ENCODE data around the gene DNMT3A. TPM values are rescaled to one million over a fixed set of nuclear protein-coding genes. Genes with fewer than 3 reads are reported as not detected.

DNMT3A gene
- total RNA-seq, 4 donors from 2014 or later: 5.9 to 14.1 (median 8.0) TPM

DNA sequence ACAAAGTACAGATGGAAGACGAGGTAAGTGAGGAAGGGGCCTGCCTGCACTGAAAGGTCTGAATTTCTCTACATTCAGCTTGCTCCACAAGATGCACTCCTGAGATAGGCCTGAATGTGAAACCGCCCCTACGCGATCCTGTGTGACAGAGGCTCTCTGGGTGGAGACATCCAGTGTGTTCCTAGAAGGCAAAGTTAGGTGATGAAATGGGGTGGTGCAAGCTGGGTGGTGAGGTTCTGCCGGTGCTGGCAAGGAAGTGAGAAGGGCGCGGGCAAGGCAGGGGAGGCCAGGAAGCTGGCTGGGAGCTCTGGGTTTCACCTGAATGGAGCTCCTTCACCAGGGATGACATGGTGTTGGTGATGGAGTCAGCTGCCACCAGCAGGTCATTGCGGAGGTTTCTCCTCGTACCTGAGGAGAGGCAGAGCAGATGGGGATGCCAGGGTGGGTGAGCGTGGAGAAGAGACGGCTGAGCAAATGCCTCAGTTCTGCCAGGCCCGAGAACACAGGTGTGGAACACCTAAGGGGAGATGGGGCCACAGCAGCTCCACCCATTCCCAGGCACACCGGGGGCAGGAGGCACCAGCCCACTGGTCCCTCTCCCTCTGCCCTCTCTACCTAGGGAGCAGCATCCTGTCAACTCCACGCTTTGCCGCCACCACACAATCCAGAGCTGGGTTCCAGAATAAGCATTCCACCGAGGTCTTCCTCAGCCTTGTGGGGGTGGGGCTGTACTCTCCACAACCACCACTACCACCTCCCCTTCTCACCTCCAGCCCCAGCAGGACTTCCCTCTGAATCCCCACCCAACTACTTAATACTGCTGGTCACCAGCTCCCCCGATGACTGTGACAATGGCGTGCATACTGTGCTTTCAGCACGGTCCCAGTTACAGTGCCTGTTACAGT, 45.5 kb upstream of the DNMT3A start:
- in situ Hi-C loops (cut with MboI; ENCODE audit: low sequenced_read_pairs in 4 of 4): no loop called here
- intact Hi-C loops (cut with DNase I; ENCODE audit: low total_unique reads): no loop called here

GRCh38 chr2:25385910-25386309, 44.2 kb upstream of the DNMT3A start:
- Histone ChIP-seq H3K36me3 (no peaks in the 10 kb centered on the region), H3K4me1 (peaks cover 7 to 9% of the 10 kb centered on the region in 2 donors), H3K27me3 (no peaks in the 10 kb centered on the region), H3K27ac (no peak overlapping the region), H3K9me3 (no peaks in the 10 kb centered on the region), H3K4me3 (no peak overlapping the region)
- no peak for TF ChIP-seq POLR2A (IDR thresholded peaks at IDR 0.05)
- TF ChIP-seq, protein P1, sequence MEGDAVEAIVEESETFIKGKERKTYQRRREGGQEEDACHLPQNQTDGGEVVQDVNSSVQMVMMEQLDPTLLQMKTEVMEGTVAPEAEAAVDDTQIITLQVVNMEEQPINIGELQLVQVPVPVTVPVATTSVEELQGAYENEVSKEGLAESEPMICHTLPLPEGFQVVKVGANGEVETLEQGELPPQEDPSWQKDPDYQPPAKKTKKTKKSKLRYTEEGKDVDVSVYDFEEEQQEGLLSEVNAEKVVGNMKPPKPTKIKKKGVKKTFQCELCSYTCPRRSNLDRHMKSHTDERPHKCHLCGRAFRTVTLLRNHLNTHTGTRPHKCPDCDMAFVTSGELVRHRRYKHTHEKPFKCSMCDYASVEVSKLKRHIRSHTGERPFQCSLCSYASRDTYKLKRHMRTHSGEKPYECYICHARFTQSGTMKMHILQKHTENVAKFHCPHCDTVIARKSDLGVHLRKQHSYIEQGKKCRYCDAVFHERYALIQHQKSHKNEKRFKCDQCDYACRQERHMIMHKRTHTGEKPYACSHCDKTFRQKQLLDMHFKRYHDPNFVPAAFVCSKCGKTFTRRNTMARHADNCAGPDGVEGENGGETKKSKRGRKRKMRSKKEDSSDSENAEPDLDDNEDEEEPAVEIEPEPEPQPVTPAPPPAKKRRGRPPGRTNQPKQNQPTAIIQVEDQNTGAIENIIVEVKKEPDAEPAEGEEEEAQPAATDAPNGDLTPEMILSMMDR (IDR thresholded peaks at IDR 0.05 in 4 of 5, conservative IDR thresholded peaks at IDR 0.05 in 1 of 5): no peak
- intact Hi-C loops (cut with DNase I; ENCODE audit: low total_unique reads) (no loop called here), in situ Hi-C loops (cut with MboI; ENCODE audit: low sequenced_read_pairs in 4 of 4) (no loop called here)
- no peak for ATAC-seq
- DNase-seq: no peak

More for the DNA sequence above, 45.5 kb upstream of the DNMT3A start:
- DNase-seq (no peak), ATAC-seq (no peak)
- Histone ChIP-seq H3K27me3 (no peaks in the 10 kb centered on the region), H3K36me3 (no peaks in the 10 kb centered on the region), H3K4me3 (no peak overlapping the region), H3K27ac (no peak overlapping the region), H3K9me3 (no peaks in the 10 kb centered on the region), H3K4me1 (no peaks in the 10 kb centered on the region)
- TF ChIP-seq, protein P1 (IDR thresholded peaks at IDR 0.05 in 4 of 5, conservative IDR thresholded peaks at IDR 0.05 in 1 of 5): no peak
- no peak for TF ChIP-seq POLR2A (IDR thresholded peaks at IDR 0.05)

- ATAC-seq (no peak), DNase-seq (no peak)
- Histone ChIP-seq H3K27ac (no peak overlapping the region), H3K36me3 (no peaks in the 10 kb centered on the region), H3K4me3 (no peak overlapping the region), H3K4me1 (peaks cover 16 to 20% of the 10 kb centered on the region in 2 donors), H3K9me3 (no peaks in the 10 kb centered on the region), H3K27me3 (no peaks in the 10 kb centered on the region)
- in situ Hi-C loops (cut with MboI; ENCODE audit: low sequenced_read_pairs in 4 of 4) (no loop called here), intact Hi-C loops (cut with DNase I; ENCODE audit: low total_unique reads) (no loop called here)
- TF ChIP-seq, protein P1 (IDR thresholded peaks at IDR 0.05 in 4 of 5, conservative IDR thresholded peaks at IDR 0.05 in 1 of 5): no peak
- TF ChIP-seq POLR2A (IDR thresholded peaks at IDR 0.05): no peak
Measured at GRCh38 chr2:25383806-25384205, 42.1 kb upstream of the DNMT3A start.

- TF ChIP-seq, protein P1 (IDR thresholded peaks at IDR 0.05 in 4 of 5, conservative IDR thresholded peaks at IDR 0.05 in 1 of 5): no peak
- TF ChIP-seq POLR2A (IDR thresholded peaks at IDR 0.05): no peak
- Histone ChIP-seq H3K36me3 (no peaks in the 10 kb centered on the region), H3K4me3 (no peak overlapping the region), H3K27me3 (no peaks in the 10 kb centered on the region), H3K4me1 (peaks cover 30 to 40% of the 10 kb centered on the region in 2 donors), H3K27ac (peak overlapping the region; percentile 56 to 79 (median 67)), H3K9me3 (no peaks in the 10 kb centered on the region)
- no peak for ATAC-seq
- in situ Hi-C loops (cut with MboI; ENCODE audit: low sequenced_read_pairs in 4 of 4): no loop called here
- intact Hi-C loops (cut with DNase I; ENCODE audit: low total_unique reads): no loop called here
- no peak for DNase-seq
Measured at GRCh38 chr2:25381502-25381901, 39.8 kb upstream of the DNMT3A start.
